ENCODE measurements around the gene PLGRKT.
A peak's percentile ranks its signal among the peaks of the same experiment; 100 is the strongest.
"Not testable (repeated sequence)": the region's sequence is repeated elsewhere in the genome, so short reads cannot be mapped to it uniquely, and the experiment has no call there.

The PLGRKT gene

DNA sequence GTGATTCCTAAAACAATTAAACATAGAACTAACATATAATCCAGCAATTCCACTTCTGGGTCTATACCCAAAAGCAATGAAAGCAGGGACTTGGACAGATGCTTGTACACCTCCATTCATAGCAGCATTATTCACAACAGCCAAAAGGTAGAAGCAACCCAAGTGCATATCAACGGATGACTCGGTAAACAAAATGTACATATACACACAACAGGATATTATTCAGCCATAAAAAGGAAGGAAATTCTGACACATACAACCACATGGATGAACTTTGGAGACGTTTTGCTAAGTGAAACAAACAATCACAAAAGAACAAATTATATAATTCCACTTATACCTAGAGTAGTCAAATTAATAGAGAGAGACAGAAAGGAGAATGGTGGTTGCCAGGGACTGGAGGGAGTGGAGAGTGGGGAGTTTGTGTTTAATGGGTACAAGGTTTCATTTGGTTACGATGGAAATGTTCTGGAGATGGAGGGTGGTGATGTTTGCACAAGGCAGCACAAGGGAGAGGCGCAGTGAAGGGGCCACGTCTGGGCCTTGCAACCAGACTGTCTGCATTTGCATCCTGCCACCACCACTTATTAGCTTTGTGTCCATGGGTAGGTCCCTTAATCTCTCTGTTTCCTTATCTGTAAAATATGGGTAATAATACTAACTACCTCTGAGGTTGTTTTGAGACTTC, 61.8 kb downstream of the PLGRKT start:
- DNase-seq (ENCODE audit: low read depth), result peak; percentile 58

GRCh38 chr9:5375091-5375490, 62.6 kb downstream of the PLGRKT start:
- no peak for DNase-seq (ENCODE audit: low read depth)

DNA sequence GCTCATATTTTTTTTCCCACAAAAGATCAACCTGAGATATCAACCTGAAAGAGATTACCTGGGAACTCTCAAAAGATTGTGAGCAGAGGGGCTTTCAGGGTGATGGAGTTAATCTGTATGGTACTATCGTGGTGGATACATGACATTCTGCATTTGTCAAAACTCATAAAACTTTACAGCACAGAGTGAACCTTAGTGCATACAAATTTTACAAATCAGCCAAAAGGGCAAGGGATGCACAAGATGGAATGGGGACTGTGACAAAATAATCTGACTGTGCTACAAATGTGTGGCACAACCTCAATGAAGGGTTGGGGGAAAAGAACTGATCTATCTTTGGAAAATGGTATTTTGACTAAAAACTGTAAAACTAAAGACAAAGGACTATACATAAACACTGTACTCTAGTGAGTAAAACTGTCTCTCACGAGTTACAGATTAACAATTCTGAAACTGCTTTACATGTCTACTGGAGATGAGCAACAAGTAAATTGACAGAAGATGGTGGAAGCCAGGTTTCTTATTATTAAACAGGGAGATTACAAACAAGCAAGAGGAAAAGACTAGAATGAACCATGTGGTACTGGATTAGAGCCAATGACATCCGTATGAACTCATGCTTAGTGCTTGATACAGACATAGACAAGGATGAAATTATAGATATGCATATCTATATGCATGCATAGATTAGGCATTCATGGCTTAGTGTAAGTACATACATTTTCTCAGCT, 73.3 kb downstream of the PLGRKT start:
- peak; percentile 17 for DNase-seq (ENCODE audit: low read depth)

DNA sequence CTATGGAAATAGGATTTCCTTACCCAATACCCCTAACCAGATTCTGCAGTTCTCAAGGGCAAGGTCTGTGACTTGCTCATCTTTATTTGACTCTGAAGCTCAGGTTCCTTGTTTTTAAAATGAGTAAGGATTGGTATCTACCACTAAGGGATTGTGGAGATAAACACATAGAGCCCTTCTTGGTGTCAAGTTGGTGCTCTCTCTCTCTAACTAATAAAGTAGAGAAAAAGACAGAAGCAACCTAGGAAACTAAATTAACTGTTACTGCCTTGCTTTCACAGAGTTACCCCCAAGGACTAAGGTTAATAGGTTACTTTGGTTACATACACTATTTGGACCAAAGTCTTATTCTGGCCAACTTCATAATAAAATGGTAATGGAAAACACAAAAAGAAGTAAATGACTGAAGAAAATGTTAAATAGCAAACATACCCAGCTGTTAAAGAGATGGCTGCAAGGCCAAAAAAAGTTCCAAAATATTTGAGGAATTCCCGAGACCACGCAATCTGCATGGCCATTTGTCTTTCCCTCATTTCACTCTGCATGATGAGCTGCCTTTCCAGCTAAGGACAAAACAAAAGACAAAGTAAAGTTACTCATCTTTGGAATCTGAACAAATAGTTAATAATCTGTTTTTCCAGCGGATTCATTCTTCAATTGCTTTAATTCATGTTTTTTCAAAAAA, 76.3 kb downstream of the PLGRKT start:
- no peak for DNase-seq (ENCODE audit: low read depth)

GRCh38 chr9:5360341-5360740, 77.4 kb downstream of the PLGRKT start:
- DNase-seq (ENCODE audit: low read depth), result no peak

GRCh38 chr9:5357431-5358105, 80.2 kb downstream of the PLGRKT start:
- DNase-seq (ENCODE audit: low read depth), result no peak

DNA sequence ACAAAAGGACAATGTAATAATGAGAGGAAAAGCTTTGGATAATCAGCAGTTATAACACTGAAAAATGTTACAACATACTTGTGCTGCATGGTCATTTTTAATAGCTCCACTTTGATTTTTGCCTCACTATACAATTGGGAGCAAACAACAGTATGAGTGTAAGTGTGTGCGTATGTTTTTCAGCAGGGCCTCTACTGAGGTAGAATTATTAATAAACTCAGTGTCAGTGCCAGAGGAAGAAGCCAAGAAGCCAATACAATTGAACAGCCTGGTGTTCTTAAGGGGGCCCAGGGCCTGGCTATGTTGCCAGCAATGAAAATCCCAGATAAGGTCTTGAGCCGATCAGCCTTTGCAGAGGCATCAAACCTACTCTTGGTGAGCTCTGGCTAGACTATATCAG, 81.9 kb downstream of the PLGRKT start:
- DNase-seq (ENCODE audit: low read depth), result no peak

DNA sequence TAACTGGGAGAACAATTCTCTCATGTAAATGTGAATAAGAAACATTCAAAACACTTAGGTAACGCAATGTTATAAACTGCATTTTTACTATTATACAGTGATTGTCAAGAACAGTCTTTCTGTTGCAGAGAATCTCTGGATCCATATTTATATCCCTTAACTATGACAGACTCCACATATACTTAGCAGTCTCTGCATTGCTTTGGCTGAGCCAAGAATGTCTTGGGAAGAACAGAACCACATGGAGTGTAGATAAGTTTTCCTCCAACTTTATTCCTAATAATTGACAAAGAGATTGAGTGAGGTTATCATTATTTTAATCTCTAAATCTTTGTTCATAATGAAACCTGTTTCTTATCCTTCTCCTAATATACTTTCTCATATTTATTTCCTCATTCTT, 82.5 kb downstream of the PLGRKT start:
- DNase-seq (ENCODE audit: low read depth), result no peak

DNA sequence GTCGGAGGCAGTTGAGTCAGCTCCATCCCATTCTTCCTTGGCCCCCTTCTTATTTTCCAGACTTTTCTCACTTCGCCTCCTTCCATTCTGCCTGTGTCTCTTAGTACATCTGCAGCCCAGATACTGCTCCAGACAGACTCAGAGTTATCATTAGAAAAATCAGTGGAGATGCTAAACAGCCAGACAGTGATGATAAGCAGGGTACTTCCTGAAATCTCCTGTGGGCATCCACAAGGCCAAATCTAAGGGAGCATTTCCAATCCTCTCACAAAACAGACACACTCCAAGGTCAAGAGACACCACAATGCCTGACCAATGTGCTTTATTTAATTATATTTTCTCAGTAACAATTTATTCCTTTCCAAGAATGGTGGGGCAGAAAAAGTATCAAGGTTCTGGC, 83.5 kb downstream of the PLGRKT start:
- no peak for DNase-seq (ENCODE audit: low read depth)

DNA sequence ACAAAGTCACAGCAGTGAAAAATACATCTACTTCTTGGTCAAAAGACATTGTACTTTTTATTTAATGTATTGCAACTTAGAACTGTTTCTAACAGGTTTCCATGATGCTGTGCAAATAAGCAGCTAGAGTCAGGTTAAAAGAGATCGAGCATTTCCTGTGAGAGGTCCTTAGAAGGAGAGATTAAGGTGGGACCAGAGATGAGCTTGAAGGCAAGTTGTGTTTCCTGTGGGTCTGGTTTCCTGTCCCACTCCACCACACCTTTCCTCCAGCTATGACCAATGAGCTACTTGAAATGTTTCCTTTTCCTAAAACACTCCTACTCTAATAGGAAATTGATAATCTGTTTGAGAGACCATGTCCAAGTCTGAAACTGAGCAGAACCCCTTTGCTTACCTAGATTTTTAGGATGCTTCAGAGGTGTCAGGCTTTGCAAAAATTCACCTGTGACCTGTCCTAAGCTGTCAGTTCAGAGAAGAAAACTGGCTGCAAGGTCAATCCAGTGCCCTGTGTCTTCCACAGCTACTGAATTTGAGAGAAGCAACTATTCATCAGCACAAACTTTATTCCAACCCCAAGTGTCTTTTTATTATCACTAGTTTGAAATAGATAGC, 85.0 kb downstream of the PLGRKT start:
- DNase-seq (ENCODE audit: low read depth), result no peak

GRCh38 chr9:5338992-5339981, 98.4 kb downstream of the PLGRKT start, which contains the start of gene RLN1:
RLN1 (minus strand) TSS chr9:5339876; CDS start chr9:5339746, 130 bp downstream.
- DNase-seq (ENCODE audit: low read depth), result not testable (repeated sequence)

DNA sequence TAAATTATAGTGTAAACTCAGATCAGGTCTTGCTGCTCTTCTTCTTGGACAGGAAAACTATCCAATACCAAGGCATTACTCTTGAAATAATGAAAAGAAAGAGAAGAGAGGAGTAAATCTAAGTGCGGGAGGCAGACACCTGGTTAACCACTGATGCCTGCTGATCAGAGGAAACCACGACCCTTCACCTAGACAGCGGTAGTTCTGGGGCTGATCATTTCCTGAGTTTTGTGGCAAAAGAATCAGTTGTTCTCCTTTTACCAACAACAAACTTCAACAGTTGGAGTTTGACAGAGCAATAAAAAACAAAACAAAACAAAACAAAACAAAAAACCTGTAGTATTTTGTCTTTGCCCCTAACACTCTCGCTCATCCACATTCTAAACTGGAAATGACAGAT, 101.0 kb downstream of the PLGRKT start:
- no peak for DNase-seq (ENCODE audit: low read depth)

DNA sequence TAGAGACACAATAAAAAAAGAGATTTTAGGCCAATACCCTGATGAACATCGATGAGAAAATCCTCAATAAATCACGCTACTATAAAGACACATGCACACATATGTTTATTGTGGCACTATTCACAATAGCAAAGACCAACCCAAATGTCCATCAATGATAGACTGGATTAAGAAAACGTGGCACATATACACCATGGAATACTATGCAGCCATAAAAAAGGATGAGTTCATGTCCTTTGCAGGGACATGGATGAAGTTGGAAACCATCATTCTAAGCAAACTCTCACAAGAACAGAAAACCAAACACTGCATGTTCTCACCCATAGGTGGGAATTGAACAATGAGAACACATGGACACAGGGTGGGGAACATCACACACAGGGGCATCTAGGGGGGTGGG, 106.4 kb downstream of the PLGRKT start:
- not testable (repeated sequence) for DNase-seq (ENCODE audit: low read depth)

- no peak for DNase-seq (ENCODE audit: low read depth)
These were observed 110.7 kb downstream of the PLGRKT start for GRCh38 chr9:5326893-5327548.

DNA sequence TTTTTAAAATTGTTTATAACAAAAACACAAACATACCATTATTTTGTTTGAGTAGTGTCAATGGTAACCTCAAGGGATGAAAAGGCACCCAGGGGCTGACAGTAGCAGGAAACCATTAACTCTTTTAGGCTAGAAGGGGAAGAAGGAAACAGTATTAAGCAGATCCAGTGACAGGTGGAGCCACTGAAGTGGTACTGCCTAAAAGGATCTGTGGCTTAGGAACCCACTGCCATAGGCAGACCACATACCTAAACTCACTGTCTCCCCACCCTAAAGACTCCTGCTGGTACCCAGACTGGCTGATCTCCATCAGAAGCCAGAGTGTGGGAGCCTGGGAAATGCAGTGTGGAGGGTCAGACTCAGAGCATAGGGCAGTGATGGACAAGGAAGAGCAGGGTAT, 111.5 kb downstream of the PLGRKT start:
- no peak for DNase-seq (ENCODE audit: low read depth)

DNA sequence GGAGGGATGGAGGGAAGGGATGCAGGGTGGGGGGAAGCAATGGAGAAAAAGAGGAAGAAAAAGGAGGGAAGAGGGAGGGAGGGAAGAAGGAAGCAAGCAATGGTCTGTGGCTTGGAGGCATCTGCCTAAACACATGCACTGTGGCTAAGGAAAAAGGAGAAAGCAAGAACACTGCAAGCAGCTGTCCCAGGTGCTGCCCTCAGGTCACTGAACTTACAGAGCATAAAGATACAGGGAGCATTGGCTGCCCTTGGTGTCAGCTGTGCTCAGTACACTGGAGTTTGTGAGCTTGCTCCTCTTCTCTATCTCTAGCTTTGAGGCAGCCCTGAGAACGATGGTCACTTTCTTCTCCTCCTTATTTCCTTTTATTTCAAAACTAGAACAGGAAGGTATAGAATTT, 116.1 kb downstream of the PLGRKT start:
- DNase-seq (ENCODE audit: low read depth), result not testable (repeated sequence)

DNA sequence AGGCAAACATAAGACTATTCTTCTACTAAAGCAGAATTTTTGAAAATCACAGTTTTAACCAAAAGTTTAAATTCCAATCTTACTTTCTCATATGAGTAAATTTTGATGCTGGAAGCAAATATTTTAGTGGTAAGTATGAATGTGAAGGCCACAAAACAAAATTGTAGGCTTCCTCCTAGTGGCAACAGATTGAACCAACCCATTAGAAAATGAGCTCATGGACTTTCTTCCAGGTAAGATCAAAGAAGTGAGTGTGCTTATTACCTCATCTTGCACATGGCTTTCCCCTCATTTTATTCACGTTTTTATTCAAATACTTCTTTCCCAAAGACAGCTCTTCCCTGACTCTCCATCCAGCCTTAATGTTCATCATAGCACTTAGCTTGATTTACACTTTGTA, 116.7 kb downstream of the PLGRKT start:
- peak; percentile 34 for DNase-seq (ENCODE audit: low read depth)

DNA sequence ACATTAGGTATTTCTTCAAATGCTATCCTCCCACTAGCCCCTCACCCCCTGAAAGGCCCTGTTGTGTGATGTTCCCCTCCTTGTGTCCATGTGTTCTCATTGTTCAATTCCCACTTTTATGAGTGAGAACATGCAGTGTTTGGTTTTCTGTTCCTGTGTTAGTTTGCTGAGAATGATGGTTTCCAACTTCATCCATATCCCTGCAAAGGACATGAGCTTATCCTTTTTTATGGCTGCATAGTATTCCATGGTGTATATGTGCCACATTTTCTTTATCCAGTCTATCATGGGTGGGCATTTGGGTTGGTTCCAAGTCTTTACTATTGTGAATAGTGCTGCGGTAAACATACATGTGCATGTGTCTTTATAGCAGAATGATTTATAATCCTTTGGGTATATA, 121.3 kb downstream of the PLGRKT start:
- not testable (repeated sequence) for DNase-seq (ENCODE audit: low read depth)

- no peak for DNase-seq (ENCODE audit: low read depth)
These were observed 122.4 kb downstream of the PLGRKT start for GRCh38 chr9:5315187-5315923.

DNA sequence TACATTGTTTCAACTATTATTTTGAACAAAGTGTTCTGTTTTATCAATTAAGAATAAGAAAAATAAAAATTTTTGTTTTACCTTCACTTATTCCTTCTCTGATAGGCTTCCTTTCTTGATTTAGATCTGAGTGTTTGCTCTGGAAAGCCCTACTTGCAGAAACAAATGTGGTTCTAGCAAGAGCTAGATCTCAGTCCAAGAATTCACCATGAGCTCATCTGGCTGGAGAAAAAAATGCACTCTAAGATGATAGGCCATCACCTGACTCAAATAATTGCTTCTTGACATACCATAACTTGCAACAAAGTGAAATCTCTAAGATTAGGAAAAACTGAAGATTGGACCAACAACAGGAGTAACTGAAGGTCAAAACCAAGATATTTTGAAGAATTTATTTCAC, 126.9 kb downstream of the PLGRKT start:
- no peak for DNase-seq (ENCODE audit: low read depth)

All from ELR (cell line).